Stimulated activated CD8-positive, alpha-beta memory T cell treated with anti-CD3 and anti-CD28 coated beads, Interleukin-12 subunit alpha, Interleukin-12 subunit beta, amount 100 ng/mL, for 24 hours (primary cell): ENCODE data around the gene IFT80.
"Not testable (repeated sequence)": the region's sequence is repeated elsewhere in the genome, so short reads cannot be mapped to it uniquely, and the experiment has no call there.

Source experiments
- DNase-seq: peaks from one replicate; pipeline ENCODE4 v3.0.0-alpha.2; 2020; ENCODE audit errors: extremely low read depth

The IFT80 gene

GRCh38 chr3:160365869-160366522 is 33.0 kb downstream of the IFT80 start:
- no peak for DNase-seq

- not testable (repeated sequence) for DNase-seq
These were observed 36.1 kb downstream of the IFT80 start for GRCh38 chr3:160362896-160363295.

- DNase-seq = no peak
These were observed 43.2 kb downstream of the IFT80 start for GRCh38 chr3:160355826-160356225.

- no peak for DNase-seq
These were observed 52.5 kb downstream of the IFT80 start for GRCh38 chr3:160346511-160346910.

GRCh38 chr3:160343132-160343531 is 55.9 kb downstream of the IFT80 start:
- no peak for DNase-seq

GRCh38 chr3:160340351-160340750 is 58.7 kb downstream of the IFT80 start:
- DNase-seq = no peak

GRCh38 chr3:160331127-160331937 is 67.7 kb downstream of the IFT80 start:
- DNase-seq = no peak

- DNase-seq = no peak
These were observed 68.3 kb downstream of the IFT80 start for GRCh38 chr3:160330690-160331089.

GRCh38 chr3:160330109-160330508 is 68.9 kb downstream of the IFT80 start:
- no peak for DNase-seq

GRCh38 chr3:160326286-160326685 is 72.7 kb downstream of the IFT80 start:
- not testable (repeated sequence) for DNase-seq

GRCh38 chr3:160321821-160322220 is 77.2 kb downstream of the IFT80 start:
- DNase-seq = not testable (repeated sequence)

GRCh38 chr3:160319322-160319721 is 79.7 kb downstream of the IFT80 start:
- DNase-seq = no peak

GRCh38 chr3:160314995-160315394 is 84.0 kb downstream of the IFT80 start:
- no peak for DNase-seq

GRCh38 chr3:160312014-160312624 is 86.9 kb downstream of the IFT80 start:
- no peak for DNase-seq

GRCh38 chr3:160302806-160303205 is 96.2 kb downstream of the IFT80 start:
- no peak for DNase-seq

- no peak for DNase-seq
These were observed 102.4 kb downstream of the IFT80 start for GRCh38 chr3:160296591-160296990.

- DNase-seq = no peak
These were observed 107.1 kb downstream of the IFT80 start for GRCh38 chr3:160291909-160292299.

GRCh38 chr3:160291290-160291908 is 107.6 kb downstream of the IFT80 start:
- no peak for DNase-seq

- no peak for DNase-seq
These were observed 111.4 kb downstream of the IFT80 start for GRCh38 chr3:160287666-160288065.

- DNase-seq = no peak
These were observed 112.8 kb downstream of the IFT80 start for GRCh38 chr3:160286231-160286630.

GRCh38 chr3:160280836-160281235 is 118.2 kb downstream of the IFT80 start:
- DNase-seq = no peak

GRCh38 chr3:160279657-160280056 is 119.4 kb downstream of the IFT80 start:
- no peak for DNase-seq
